ENCODE data around the gene AHCTF1. TPM values are rescaled to one million over a fixed set of nuclear protein-coding genes. Genes with fewer than 3 reads are reported as not detected.

AHCTF1 gene
- polyA plus RNA-seq, 1 experiment, result 18.1 TPM

- H3K9me3 ChIP-seq (ENCODE audit: control insufficient read depth, insufficient read depth, low read length), result peaks cover 3% of the 10 kb centered on the region
- TF ChIP-seq, protein P1, sequence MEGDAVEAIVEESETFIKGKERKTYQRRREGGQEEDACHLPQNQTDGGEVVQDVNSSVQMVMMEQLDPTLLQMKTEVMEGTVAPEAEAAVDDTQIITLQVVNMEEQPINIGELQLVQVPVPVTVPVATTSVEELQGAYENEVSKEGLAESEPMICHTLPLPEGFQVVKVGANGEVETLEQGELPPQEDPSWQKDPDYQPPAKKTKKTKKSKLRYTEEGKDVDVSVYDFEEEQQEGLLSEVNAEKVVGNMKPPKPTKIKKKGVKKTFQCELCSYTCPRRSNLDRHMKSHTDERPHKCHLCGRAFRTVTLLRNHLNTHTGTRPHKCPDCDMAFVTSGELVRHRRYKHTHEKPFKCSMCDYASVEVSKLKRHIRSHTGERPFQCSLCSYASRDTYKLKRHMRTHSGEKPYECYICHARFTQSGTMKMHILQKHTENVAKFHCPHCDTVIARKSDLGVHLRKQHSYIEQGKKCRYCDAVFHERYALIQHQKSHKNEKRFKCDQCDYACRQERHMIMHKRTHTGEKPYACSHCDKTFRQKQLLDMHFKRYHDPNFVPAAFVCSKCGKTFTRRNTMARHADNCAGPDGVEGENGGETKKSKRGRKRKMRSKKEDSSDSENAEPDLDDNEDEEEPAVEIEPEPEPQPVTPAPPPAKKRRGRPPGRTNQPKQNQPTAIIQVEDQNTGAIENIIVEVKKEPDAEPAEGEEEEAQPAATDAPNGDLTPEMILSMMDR (IDR thresholded peaks at IDR 0.05; ENCODE audit: low read depth, low read length), result no peak
- ChIA-PET POLR2A (no interaction called here), CTCF (no interaction called here)
- H3K4me3 ChIP-seq (ENCODE audit: low read depth, low read length), result no peak overlapping the region
- H3K27ac ChIP-seq (ENCODE audit: low read depth, low read length), result no peak overlapping the region
- no peak for DNase-seq (ENCODE audit: low read depth, low spot score)
- H3K27me3 ChIP-seq (ENCODE audit: control insufficient read depth, insufficient read depth, low read length), result peaks cover 6% of the 10 kb centered on the region
Measured at GRCh38 chr1:246800756-246801155, 131.0 kb downstream of the AHCTF1 start.

DNA sequence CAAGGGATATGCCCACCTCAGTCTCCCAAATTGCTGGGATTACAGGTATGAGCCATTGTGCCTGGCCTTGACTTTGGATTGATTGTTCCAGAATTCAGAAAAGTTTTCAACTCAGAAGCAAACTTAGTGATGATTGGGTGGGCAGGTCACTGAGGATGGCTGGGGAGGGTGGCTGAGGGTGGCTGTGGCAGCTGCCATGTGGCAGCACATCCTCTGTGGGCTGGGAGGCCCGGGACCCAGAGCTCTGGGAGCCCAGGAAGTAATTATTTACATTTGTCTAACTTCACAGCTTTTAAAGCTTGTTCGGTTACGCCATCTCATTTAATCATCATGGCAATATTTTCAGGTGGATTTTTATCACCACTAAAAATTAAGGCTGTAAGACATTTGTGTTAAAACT, 131.4 kb downstream of the AHCTF1 start:
- TF ChIP-seq, protein P1 (IDR thresholded peaks at IDR 0.05; ENCODE audit: low read depth, low read length), result no peak
- ChIA-PET CTCF (no interaction called here), POLR2A (no interaction called here)
- H3K9me3 ChIP-seq (ENCODE audit: control insufficient read depth, insufficient read depth, low read length), result peaks cover 3% of the 10 kb centered on the region
- no peak overlapping the region for H3K4me3 ChIP-seq (ENCODE audit: low read depth, low read length)
- H3K27me3 ChIP-seq (ENCODE audit: control insufficient read depth, insufficient read depth, low read length), result peaks cover 6% of the 10 kb centered on the region
- no peak overlapping the region for H3K27ac ChIP-seq (ENCODE audit: low read depth, low read length)
- no peak for DNase-seq (ENCODE audit: low read depth, low spot score)

DNA sequence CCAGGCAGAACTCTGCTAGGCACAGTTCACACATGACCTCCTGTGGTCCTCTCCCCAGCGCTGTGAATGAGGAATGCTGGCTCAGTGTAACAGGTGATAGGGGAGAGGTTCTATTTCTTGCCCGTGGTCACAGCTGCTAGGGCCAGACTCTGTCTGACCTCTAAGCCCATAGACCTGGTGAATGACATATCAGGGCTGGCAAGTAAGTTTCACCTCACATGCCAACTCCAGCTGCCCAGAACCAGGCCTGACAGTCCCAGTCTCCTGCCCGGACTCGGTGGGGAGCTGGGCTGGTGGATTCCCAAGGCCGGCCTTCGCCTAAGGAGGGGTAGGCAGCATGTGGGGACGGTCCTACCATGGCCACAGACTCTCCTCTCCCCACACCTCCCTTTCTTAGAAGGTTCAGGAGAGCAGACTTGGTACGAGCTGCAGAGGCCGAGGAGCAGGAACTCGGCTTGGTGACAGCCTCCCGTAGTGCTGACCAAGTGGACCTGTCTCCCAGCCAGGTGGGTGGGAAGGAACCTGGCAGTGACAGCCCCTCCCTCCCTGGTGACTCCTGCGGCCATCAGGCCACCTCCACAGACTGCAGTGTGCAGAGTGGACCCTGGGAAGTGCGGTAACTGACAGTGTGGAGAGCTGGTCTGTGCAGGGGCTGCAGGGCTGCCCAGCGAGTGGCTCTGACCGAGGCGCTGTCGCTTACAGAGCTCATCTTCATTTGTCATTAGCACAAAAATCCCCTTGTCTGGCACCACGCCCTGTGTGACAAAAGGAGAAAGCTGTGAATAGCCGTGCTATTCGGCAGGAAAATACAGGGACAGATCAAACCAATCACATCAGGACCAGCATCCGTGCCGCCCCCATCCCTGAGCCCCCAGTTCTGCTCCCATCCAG, 132.9 kb downstream of the AHCTF1 start:
- Histone ChIP-seq H3K27ac (ENCODE audit: low read depth, low read length) (no peak overlapping the region), H3K4me3 (ENCODE audit: low read depth, low read length) (no peak overlapping the region), H3K27me3 (ENCODE audit: control insufficient read depth, insufficient read depth, low read length) (peaks cover 6% of the 10 kb centered on the region), H3K9me3 (ENCODE audit: control insufficient read depth, insufficient read depth, low read length) (peaks cover 3% of the 10 kb centered on the region)
- ChIA-PET CTCF (no interaction called here), POLR2A (no interaction called here)
- TF ChIP-seq, protein P1 (IDR thresholded peaks at IDR 0.05; ENCODE audit: low read depth, low read length), result no peak
- no peak for DNase-seq (ENCODE audit: low read depth, low spot score)

- Histone ChIP-seq H3K27ac (ENCODE audit: low read depth, low read length) (no peak overlapping the region), H3K9me3 (ENCODE audit: control insufficient read depth, insufficient read depth, low read length) (no peaks in the 10 kb centered on the region; the same call in none of the 2 replicates), H3K27me3 (ENCODE audit: control insufficient read depth, insufficient read depth, low read length) (peaks cover 6% of the 10 kb centered on the region), H3K4me3 (ENCODE audit: low read depth, low read length) (no peak overlapping the region)
- ChIA-PET POLR2A (no interaction called here), CTCF (no interaction called here)
- no peak for DNase-seq (ENCODE audit: low read depth, low spot score)
- TF ChIP-seq, protein P1 (IDR thresholded peaks at IDR 0.05; ENCODE audit: low read depth, low read length), result no peak
Measured at GRCh38 chr1:246798107-246798506, 133.6 kb downstream of the AHCTF1 start.

GRCh38 chr1:246797597-246797996, 134.2 kb downstream of the AHCTF1 start:
- Histone ChIP-seq H3K4me3 (ENCODE audit: low read depth, low read length) (no peak overlapping the region), H3K9me3 (ENCODE audit: control insufficient read depth, insufficient read depth, low read length) (no peaks in the 10 kb centered on the region; the same call in none of the 2 replicates), H3K27me3 (ENCODE audit: control insufficient read depth, insufficient read depth, low read length) (peaks cover 6% of the 10 kb centered on the region), H3K27ac (ENCODE audit: low read depth, low read length) (no peak overlapping the region)
- POLR2A ChIA-PET, result no interaction called here
- CTCF ChIA-PET, result no interaction called here
- TF ChIP-seq, protein P1 (IDR thresholded peaks at IDR 0.05; ENCODE audit: low read depth, low read length), result no peak
- DNase-seq (ENCODE audit: low read depth, low spot score), result no peak
